Transverse colon (tissue), 4 donors: ENCODE results near the gene ANP32B.

Experiments
- CTCF ChIP-seq, 5 experiments: fragments of 200-600 bp in 3 of 5; fragments of 450-650 bp in 2 of 5; sonication (generic) in 3 of 5; IDR thresholded peaks; 1 replicate in 2 of 5; 2 replicates in 3 of 5; pipeline ENCODE4 v1.5.1; 2016 to 2017; ENCODE audit warnings: antibody characterized with exemption in 5 of 5, inconsistent platforms in 3 of 5, mild to moderate bottlenecking in 2 of 5, moderate library complexity in 1 of 5
- POLR2A ChIP-seq: fragments of 450-650 bp; IDR thresholded peaks from one replicate; pipeline ENCODE4 v1.6.1; 2016; ENCODE audit warnings: antibody characterized with exemption, mild to moderate bottlenecking, moderate library complexity
- POLR2AphosphoS5 ChIP-seq, 3 donors: sonication (generic); formaldehyde crosslinking; IDR thresholded peaks; one replicate each; pipeline ENCODE4 v1.6.1; 2016; ENCODE audit warnings: antibody characterized with exemption in 3 of 3

GRCh38 chr9:97981846-97982682 is 1.1 kb upstream of the ANP32B start:
- TF ChIP-seq CTCF (IDR thresholded peaks at IDR 0.05): no peak
- TF ChIP-seq POLR2A: no peak
- no peak for TF ChIP-seq POLR2AphosphoS5 (IDR thresholded peaks at IDR 0.05)
